Measurements from ENCODE around the gene TEX2. TPM values are rescaled to one million over a fixed set of nuclear protein-coding genes. Genes with fewer than 3 reads are reported as not detected.
"Not testable (repeated sequence)": the region's sequence is repeated elsewhere in the genome, so short reads cannot be mapped to it uniquely, and the experiment has no call there.

TEX2 gene
- total RNA-seq, 4 donors from 2014 or later: 35.5 to 41.3 (median 36.9) TPM

- Histone ChIP-seq H3K4me1 (peaks cover 8% of the 10 kb centered on the region), H3K27ac (no peak overlapping the region), H3K27me3 (no peaks in the 10 kb centered on the region), H3K4me3 (no peak overlapping the region), H3K9me3 (no peaks in the 10 kb centered on the region), H3K36me3 (peaks cover 37% of the 10 kb centered on the region)
- no peak for DNase-seq (ENCODE audit: low spot score in 2 of 2)
- WGBS: 44% methylated on average over 6 of the region's 6 CpGs
- TF ChIP-seq CTCF (IDR thresholded peaks at IDR 0.05) (no peak), POLR2AphosphoS5 (IDR thresholded peaks at IDR 0.05) (no peak), EP300 (IDR thresholded peaks at IDR 0.05) (no peak), POLR2A (IDR thresholded peaks at IDR 0.05) (no peak)
These were observed 72.6 kb downstream of the TEX2 start for GRCh38 chr17:64190472-64190871.

- Histone ChIP-seq H3K27ac (no peak overlapping the region), H3K4me1 (peaks cover 8% of the 10 kb centered on the region), H3K27me3 (no peaks in the 10 kb centered on the region), H3K36me3 (peaks cover 32% of the 10 kb centered on the region), H3K4me3 (no peak overlapping the region), H3K9me3 (no peaks in the 10 kb centered on the region)
- no peak for TF ChIP-seq EP300 (IDR thresholded peaks at IDR 0.05)
- TF ChIP-seq POLR2AphosphoS5 (IDR thresholded peaks at IDR 0.05): no peak
- TF ChIP-seq POLR2A (IDR thresholded peaks at IDR 0.05): no peak
- TF ChIP-seq CTCF (IDR thresholded peaks at IDR 0.05): no peak
- no peak for DNase-seq (ENCODE audit: low spot score in 2 of 2)
- 96% methylated on average over 15 of the region's 15 CpGs for WGBS
These were observed 75.0 kb downstream of the TEX2 start for GRCh38 chr17:64188088-64188487.

GRCh38 chr17:64187093-64187895 is 75.8 kb downstream of the TEX2 start:
- no peak for DNase-seq (ENCODE audit: low spot score in 2 of 2)
- TF ChIP-seq POLR2A (IDR thresholded peaks at IDR 0.05) (no peak), EP300 (IDR thresholded peaks at IDR 0.05) (no peak), POLR2AphosphoS5 (IDR thresholded peaks at IDR 0.05) (no peak), CTCF (IDR thresholded peaks at IDR 0.05) (no peak)
- no peak overlapping the region for H3K27ac ChIP-seq
- 94% methylated on average over 11 of the region's 11 CpGs for WGBS
- H3K27me3 ChIP-seq: no peaks in the 10 kb centered on the region
- no peak overlapping the region for H3K4me3 ChIP-seq
- no peaks in the 10 kb centered on the region for H3K9me3 ChIP-seq
- peaks cover 27% of the 10 kb centered on the region for H3K36me3 ChIP-seq
- H3K4me1 ChIP-seq: peaks cover 8% of the 10 kb centered on the region

- peaks cover 8% of the 10 kb centered on the region for H3K4me1 ChIP-seq
- H3K27me3 ChIP-seq: no peaks in the 10 kb centered on the region
- 92% methylated on average over 12 of the region's 12 CpGs for WGBS
- no peak overlapping the region for H3K27ac ChIP-seq
- H3K36me3 ChIP-seq: peaks cover 22% of the 10 kb centered on the region
- TF ChIP-seq EP300 (IDR thresholded peaks at IDR 0.05): no peak
- TF ChIP-seq CTCF (IDR thresholded peaks at IDR 0.05): no peak
- TF ChIP-seq POLR2A (IDR thresholded peaks at IDR 0.05): no peak
- TF ChIP-seq POLR2AphosphoS5 (IDR thresholded peaks at IDR 0.05): no peak
- no peak for DNase-seq (ENCODE audit: low spot score in 2 of 2)
- H3K9me3 ChIP-seq: no peaks in the 10 kb centered on the region
- H3K4me3 ChIP-seq: no peak overlapping the region
These were observed 76.6 kb downstream of the TEX2 start for GRCh38 chr17:64186171-64187092.

GRCh38 chr17:64185557-64185956 is 77.5 kb downstream of the TEX2 start:
- not testable (repeated sequence) for H3K27ac ChIP-seq; H3K9me3 ChIP-seq; H3K4me3 ChIP-seq; DNase-seq (ENCODE audit: low spot score in 2 of 2); H3K27me3 ChIP-seq; H3K4me1 ChIP-seq
- H3K36me3 ChIP-seq: peaks cover 22% of the 10 kb centered on the region
- WGBS: 72% methylated on average over 9 of the region's 9 CpGs
